Caki2 (cell line): ENCODE results near the gene FNDC7. TPM values are rescaled to one million over a fixed set of nuclear protein-coding genes. Genes with fewer than 3 reads are reported as not detected.
A peak's percentile ranks its signal among the peaks of the same experiment; 100 is the strongest.

ENCODE experiments used
- DNase-seq: peaks from one replicate; pipeline ENCODE4 v3.0.0-alpha.2; 2015; ENCODE audit warnings: low read depth
- in situ Hi-C: cut with HindIII; loops from 2 replicates; pipeline ENCODE4 v1.10.0; 2016; ENCODE audit warnings: low sequenced_read_pairs, low pct_unique_long_range_greater_than_20kb, mixed read lengths
- total RNA-seq: library from RNA; depleted of rRNA; stranded (reverse); fragments of >200 nt; shearing (Covaris generic); gene quantifications from 2 replicates; pipeline ENCODE4 v1.2.3, GENCODE V29; 2014; ENCODE audit warnings: low replicate concordance

Gene FNDC7
- total RNA-seq, 1 experiment from 2014 or later: not detected

DNA sequence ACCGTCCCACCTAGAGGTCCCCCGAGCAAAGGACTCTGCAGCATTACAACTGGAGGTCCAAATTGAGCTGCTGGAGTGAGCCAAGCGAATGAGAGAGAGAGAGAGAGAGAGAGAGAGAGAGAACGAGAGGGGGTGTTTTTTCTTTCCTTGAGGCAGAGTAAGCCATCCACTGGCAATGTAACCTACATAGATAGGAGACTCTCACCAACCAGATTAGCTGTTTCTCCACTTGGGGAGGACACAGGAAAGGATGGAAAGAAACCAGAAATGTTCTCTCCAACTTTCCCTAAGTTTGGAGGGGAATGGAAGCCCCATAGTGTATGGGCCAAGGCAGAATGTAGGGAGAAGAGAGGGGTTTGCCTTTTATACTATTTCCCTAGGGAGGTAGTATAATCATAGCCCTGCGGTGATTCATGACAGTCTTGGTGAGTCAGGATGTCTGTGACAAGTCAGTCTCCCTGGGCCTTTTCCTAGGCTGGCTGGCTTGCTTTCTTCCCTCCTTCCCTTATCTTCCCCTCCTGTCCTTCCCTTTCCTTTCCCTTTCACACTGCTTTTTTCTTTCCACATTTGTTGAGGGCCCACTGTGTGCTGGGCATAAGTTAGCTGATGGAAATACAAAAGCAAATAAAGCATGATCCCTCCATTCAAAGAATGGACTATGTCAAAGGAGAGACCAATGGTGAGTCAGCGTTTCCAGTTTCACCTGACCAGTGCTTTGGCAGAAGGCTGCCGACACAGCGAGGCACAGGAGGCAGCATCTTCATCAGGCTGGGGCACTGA, 7.1 kb downstream of the FNDC7 start:
- in situ Hi-C loops: no loop called here

DNA sequence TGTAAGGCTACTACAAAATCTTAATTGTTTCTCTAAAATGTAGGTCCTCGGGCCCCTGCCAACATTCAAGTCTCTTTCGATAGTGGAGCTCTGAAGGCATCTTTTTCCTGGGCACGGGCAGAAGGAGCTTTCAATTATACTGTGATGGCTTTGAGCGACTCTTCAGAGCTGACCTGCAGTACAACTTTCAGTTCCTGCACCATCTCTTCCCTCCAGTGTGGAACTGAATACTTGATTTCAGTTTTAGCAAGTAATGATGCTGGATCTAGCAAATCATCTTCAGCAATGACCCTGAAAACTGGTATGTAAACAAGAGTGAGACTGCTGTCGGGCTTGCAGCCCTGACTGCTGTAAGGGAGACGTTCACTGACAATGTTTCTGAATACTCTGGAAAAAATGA, 9.6 kb downstream of the FNDC7 start:
- DNase-seq: no peak
- in situ Hi-C loops: no loop called here

More for the DNA sequence above, 7.1 kb downstream of the FNDC7 start:
- DNase-seq: peak; percentile 78

DNA sequence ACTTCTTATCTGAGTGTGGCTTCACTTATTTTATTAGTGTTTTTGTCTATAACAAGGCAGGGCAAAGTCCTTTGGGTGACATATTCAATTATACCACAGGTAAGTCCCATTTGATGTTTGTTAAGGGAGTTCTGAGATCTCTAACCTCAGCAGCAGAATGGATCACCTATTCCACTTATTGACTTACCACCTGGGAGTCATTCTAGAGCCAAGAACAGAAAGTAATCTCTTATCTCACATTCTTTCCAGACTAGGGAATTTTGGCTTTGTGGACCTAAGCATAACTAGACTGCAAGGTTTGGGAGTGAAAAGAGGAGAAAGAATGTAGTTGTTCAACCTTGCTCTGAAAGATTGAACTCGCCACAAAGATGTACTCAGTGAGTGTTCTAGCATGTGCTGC, 13.2 kb downstream of the FNDC7 start:
- in situ Hi-C loops: no loop called here
- DNase-seq: no peak

GRCh38 chr1:108728327-108728923, 15.7 kb downstream of the FNDC7 start:
- DNase-seq: no peak
- in situ Hi-C loops: no loop called here

GRCh38 chr1:108729481-108729880, 16.8 kb downstream of the FNDC7 start:
- DNase-seq: no peak
- in situ Hi-C loops: no loop called here

- no peak for DNase-seq
- in situ Hi-C loops: no loop called here
Observed at GRCh38 chr1:108732398-108732797, 19.7 kb downstream of the FNDC7 start.

DNA sequence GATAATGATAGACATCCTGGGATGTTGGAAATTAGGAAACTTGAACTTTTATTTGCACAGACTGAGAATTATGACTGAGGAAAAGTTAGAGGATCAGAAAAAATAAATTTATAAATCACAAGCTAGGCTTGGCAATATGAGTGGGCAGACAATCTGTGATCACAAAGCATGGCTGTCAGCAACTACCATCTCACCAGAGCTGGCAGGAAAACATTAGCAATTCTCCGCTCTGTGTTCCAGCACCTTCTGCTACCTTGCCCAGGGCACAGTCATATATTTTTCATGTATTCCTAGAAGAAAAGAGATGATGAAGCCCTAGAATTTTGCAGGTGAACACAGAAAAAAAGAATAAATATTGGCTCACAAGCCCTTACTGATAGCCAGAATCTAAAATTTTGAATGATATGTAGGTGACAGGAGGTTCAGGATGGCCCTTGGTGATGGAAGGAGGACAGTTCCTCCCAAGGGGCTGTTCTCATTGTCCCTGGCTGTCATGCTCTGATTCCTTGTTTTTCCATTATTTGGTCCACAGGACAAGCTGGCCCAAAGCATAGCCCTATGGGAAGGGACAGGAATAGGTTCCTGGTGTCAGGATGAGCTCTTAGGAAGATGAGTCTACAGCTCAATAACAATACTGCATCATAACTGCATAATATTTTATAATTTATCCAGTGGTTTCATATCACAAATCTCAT, 21.6 kb downstream of the FNDC7 start:
- in situ Hi-C loops: no loop called here
- DNase-seq: no peak

DNA sequence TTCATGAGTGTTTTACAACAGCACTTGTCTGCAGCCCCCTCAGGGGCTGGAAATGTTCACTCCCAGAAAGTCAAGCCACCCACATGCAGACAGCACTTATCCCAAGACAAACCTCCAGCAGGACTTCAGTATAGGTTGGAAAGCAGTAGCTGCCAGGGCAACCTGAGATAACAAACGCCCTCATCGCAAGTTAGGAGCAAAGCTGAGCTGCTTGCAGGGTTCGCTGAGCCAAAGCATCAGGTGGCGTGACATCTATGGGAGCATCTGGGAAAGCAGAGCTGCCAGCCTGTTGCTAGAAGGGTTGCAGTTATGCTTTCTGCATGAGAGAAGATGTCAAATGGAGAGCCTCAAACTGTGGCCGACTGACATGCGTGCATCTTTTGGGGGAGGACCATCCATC, 29.5 kb downstream of the FNDC7 start:
- in situ Hi-C loops: no loop called here
- no peak for DNase-seq

DNA sequence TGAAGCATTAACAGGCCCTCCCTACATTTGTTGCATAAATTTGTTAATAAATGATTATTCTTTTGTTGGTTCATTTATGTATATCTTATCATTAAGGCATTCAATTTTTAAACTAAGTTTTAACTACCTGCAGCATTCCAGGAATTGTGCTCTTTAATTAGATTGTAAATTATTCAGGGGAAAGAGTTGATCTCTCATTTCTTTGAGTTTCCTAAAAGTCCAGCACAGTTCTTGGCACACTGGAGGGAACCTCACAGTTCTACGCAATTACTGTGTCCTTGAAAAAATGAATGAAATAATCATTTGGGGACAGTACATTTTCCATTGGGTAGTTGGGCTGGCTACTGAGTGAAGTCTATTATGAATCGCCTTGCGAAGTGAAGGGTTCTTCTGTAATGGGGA, 33.3 kb downstream of the FNDC7 start:
- in situ Hi-C loops: no loop called here
- DNase-seq: no peak

- peak; percentile 95 for DNase-seq
- in situ Hi-C loops: no loop called here
Observed at GRCh38 chr1:108746382-108747170, 33.9 kb downstream of the FNDC7 start, which contains the start of gene STXBP3. Gene STXBP3 (plus strand): TSS chr1:108746674. CDS start chr1:108746738, 64 bp downstream.

- peak; percentile 71 for DNase-seq
- in situ Hi-C loops: no loop called here
Observed at GRCh38 chr1:108747171-108747850, 34.6 kb downstream of the FNDC7 start.

- DNase-seq: no peak
- in situ Hi-C loops: no loop called here
Observed at GRCh38 chr1:108747898-108748297, 35.2 kb downstream of the FNDC7 start.

DNA sequence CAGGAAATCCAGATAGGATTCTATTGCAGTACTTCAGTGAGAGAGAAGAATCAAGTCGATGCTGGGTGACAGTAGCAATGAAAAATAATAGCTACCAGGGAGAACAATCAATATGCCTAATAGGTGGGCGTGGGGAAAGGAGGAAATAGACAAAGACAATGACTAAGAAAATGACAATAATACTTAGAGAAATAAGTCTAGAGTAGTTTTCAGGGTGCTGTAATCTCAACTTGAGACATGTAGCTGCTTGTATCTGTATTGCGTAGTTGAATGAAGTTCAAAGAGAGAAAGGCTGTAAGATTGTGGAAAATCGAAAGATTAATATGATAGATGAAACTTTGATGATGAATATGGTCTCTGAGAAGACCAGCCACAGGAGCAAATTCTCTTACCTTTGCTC, 36.4 kb downstream of the FNDC7 start:
- in situ Hi-C loops: no loop called here
- no peak for DNase-seq

DNA sequence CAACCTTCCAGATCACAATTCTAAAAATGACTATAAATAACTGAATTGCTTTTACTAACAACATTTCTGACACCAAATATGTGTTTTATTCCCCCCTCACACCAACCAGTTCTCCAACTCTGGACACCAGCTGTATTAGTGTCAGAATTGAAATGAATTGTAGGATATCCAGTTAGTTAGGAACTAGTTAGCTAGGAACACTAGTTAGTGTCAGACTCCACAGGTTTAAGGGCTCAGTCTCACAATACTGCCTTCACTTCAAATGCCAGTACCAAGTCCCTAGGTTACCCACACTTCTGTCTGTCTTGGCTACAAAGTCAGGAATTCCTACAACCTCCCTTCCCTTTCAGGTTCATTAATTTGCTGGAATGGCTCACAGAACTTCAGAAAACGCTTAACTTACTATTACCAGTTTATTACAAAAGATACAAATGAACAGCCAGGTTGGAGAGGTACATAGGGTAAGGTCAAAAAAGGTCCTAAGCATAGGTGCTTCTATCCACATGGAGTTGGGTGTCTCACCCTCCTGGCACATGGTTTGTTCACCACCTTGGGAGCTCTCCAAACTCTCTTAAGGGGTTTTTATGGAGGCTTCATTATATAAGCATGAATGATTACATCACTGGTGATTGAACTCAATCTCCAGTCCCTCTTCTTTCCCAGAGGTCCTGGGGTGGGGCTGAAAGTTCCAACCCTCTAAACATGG, 37.9 kb downstream of the FNDC7 start:
- in situ Hi-C loops: no loop called here
- DNase-seq: peak; percentile 60

GRCh38 chr1:108753363-108753762, 40.7 kb downstream of the FNDC7 start:
- DNase-seq: no peak
- in situ Hi-C loops: no loop called here

DNA sequence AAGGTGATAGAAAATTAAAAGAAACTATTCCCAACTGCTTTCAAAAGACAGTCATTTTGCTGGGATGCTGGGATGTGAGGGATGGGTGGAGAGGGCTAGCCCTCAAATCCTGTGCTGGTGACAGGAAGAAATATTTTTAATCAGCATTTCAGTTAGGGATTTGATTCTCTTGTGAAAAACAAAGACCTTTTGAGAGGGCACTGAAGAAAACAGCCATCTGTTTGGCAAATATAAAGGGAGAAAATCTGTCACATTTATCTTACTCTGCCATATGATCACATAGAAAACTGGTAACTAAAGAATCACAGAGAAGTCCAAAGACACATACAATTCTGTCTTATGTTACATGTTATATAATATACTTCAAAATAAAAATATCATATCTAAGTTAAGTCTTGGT, 46.1 kb downstream of the FNDC7 start:
- DNase-seq: no peak
- in situ Hi-C loops: no loop called here

GRCh38 chr1:108767115-108767514, 54.4 kb downstream of the FNDC7 start:
- DNase-seq: no peak
- in situ Hi-C loops: no loop called here

- in situ Hi-C loops: no loop called here
- no peak for DNase-seq
Observed at GRCh38 chr1:108767708-108768107, 55.0 kb downstream of the FNDC7 start.
